Measurements from ENCODE around the gene RIC8A. TPM values are rescaled to one million over a fixed set of nuclear protein-coding genes. Genes with fewer than 3 reads are reported as not detected.
A peak's percentile ranks its signal among the peaks of the same experiment; 100 is the strongest.

Gene RIC8A
- total and polyA plus RNA-seq, 9 of the 15 experiments (the other 6 are each of a cell fraction or from before 2014, with no cell fraction given), result 10.7 to 108 (median 72.1) TPM

- TF ChIP-seq ZBTB40 (IDR thresholded peaks at IDR 0.05) (no peak), ZBTB40 (CRISPR knock-in tag; IDR thresholded peaks at IDR 0.05) (no peak), MLX (CRISPR knock-in tag; conservative IDR thresholded peaks at IDR 0.05) (no peak), NONO (IDR thresholded peaks at IDR 0.05; ENCODE audit: low read depth in 2 of 2, low read length in 1 of 2) (no peak), XRCC5 (IDR thresholded peaks at IDR 0.05; ENCODE audit: low read depth, low read length) (0 out of 2 replicates have a peak, but pooled peaks have one; percentile 62), SREBF2 (CRISPR knock-in tag; IDR thresholded peaks at IDR 0.05) (no peak), ETS1 (conservative IDR thresholded peaks at IDR 0.05; ENCODE audit: control insufficient read depth, low read depth, low read length) (no peak), CSDE1 (IDR thresholded peaks at IDR 0.05) (no peak), DEAF1 (CRISPR knock-in tag; IDR thresholded peaks at IDR 0.05) (peak; percentile 44), FOXA3 (CRISPR knock-in tag; conservative IDR thresholded peaks at IDR 0.05 in 1 of 2, IDR thresholded peaks at IDR 0.05 in 1 of 2) (no peak), ZFP36 (IDR thresholded peaks at IDR 0.05; ENCODE audit: low read depth, low read length, partially characterized antibody) (peak; percentile 21), ZC3H8 (IDR thresholded peaks at IDR 0.05) (no peak), NCOR1 (IDR thresholded peaks at IDR 0.05) (no peak), NFIX (CRISPR knock-in tag; IDR thresholded peaks at IDR 0.05; ENCODE audit: low read depth) (no peak), CXXC5 (CRISPR knock-in tag; IDR thresholded peaks at IDR 0.05) (no peak)
Measured at GRCh38 chr11:250740-251299, 43.3 kb downstream of the RIC8A start (continued).
